Measurements from ENCODE around the gene NPR2. TPM values are rescaled to one million over a fixed set of nuclear protein-coding genes. Genes with fewer than 3 reads are reported as not detected.

NPR2 gene
- total RNA-seq, 1 donor from 2014 or later, result 2.7 TPM

GRCh38 chr9:35801328-35802128 is 10.1 kb downstream of the NPR2 start:
- DNase-seq, result no peak

GRCh38 chr9:35806101-35806500 is 14.7 kb downstream of the NPR2 start:
- DNase-seq, result no peak

- no peak for DNase-seq
These were observed 17.0 kb downstream of the NPR2 start for GRCh38 chr9:35808433-35808832.

- no peak for DNase-seq
These were observed 18.7 kb downstream of the NPR2 start for GRCh38 chr9:35810122-35810521.

GRCh38 chr9:35811381-35812024 is 20.1 kb downstream of the NPR2 start:
- DNase-seq, result peak; percentile 61

- DNase-seq, result peak; percentile 94
These were observed 20.7 kb downstream of the NPR2 start, which contains the start of gene SPAG8 for GRCh38 chr9:35812025-35812602. Gene SPAG8, minus strand, starts transcription at chr9:35812262. Its CDS starts 115 bp downstream, at chr9:35812147.

- DNase-seq, result peak; percentile 66
These were observed 22.2 kb downstream of the NPR2 start for GRCh38 chr9:35813434-35814105.

- DNase-seq, result peak; percentile 68
These were observed 22.9 kb downstream of the NPR2 start for GRCh38 chr9:35814106-35814840.

GRCh38 chr9:35814841-35815543 is 23.6 kb downstream of the NPR2 start, which contains the start of gene HINT2:
Gene HINT2, minus strand, starts transcription at chr9:35815042. Its CDS starts 63 bp downstream, at chr9:35814979.
- DNase-seq, result peak; percentile 99

- no peak for DNase-seq
These were observed 25.3 kb downstream of the NPR2 start for GRCh38 chr9:35816708-35817107.

- DNase-seq, result no peak
These were observed 26.9 kb downstream of the NPR2 start for GRCh38 chr9:35818341-35818740.

GRCh38 chr9:35820076-35820475 is 28.7 kb downstream of the NPR2 start:
- no peak for DNase-seq

GRCh38 chr9:35822926-35823325 is 31.5 kb downstream of the NPR2 start:
- DNase-seq, result no peak

- DNase-seq, result peak; percentile 81
These were observed 34.8 kb downstream of the NPR2 start for GRCh38 chr9:35826071-35826701.

- DNase-seq, result no peak
These were observed 36.1 kb downstream of the NPR2 start for GRCh38 chr9:35827486-35827885.

GRCh38 chr9:35828716-35829083 is 37.3 kb downstream of the NPR2 start, which contains the start of gene FAM221B:
Gene FAM221B, minus strand, starts transcription at chr9:35828732. Its CDS starts 2,571 bp downstream, at chr9:35826161.
- no peak for DNase-seq

- peak; percentile 94 for DNase-seq
These were observed 37.8 kb downstream of the NPR2 start, which contains the start of gene TMEM8B for GRCh38 chr9:35829084-35829763. Gene TMEM8B, plus strand, starts transcription at chr9:35829228. Its CDS starts 220 bp downstream, at chr9:35829448.

- DNase-seq, result no peak
These were observed 38.3 kb downstream of the NPR2 start for GRCh38 chr9:35829764-35830096.

- no peak for DNase-seq
These were observed 39.6 kb downstream of the NPR2 start for GRCh38 chr9:35831040-35831439.

- no peak for DNase-seq
These were observed 41.4 kb downstream of the NPR2 start for GRCh38 chr9:35832814-35833213.

Data from dermis blood vessel endothelial cell (primary cell).